ENCODE measurements around the gene DNALI1. TPM values are rescaled to one million over a fixed set of nuclear protein-coding genes. Genes with fewer than 3 reads are reported as not detected.

Gene DNALI1
- total RNA-seq, 1 donor from 2014 or later = 28.1 TPM

DNA sequence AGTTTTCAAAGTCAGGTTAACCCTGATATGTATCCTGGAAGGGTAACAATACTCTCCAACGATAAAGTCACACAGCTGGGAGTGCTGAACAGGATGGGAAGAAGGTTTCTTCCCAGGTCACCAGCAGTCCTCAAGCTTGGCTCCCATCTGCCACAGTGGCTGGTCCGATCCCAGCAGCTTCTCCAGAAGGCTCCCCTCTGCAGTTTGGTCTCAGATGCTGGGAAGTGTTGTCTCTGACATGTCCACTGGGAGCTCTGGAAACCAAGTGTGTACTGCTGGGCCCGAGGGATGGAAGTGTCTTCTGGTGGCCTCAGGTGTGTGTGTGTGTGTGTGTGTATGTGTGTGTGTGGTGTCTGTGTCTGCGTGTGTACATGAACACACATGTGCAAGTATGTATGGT is 55.4 kb downstream of the DNALI1 start:
- TF ChIP-seq, protein P1, sequence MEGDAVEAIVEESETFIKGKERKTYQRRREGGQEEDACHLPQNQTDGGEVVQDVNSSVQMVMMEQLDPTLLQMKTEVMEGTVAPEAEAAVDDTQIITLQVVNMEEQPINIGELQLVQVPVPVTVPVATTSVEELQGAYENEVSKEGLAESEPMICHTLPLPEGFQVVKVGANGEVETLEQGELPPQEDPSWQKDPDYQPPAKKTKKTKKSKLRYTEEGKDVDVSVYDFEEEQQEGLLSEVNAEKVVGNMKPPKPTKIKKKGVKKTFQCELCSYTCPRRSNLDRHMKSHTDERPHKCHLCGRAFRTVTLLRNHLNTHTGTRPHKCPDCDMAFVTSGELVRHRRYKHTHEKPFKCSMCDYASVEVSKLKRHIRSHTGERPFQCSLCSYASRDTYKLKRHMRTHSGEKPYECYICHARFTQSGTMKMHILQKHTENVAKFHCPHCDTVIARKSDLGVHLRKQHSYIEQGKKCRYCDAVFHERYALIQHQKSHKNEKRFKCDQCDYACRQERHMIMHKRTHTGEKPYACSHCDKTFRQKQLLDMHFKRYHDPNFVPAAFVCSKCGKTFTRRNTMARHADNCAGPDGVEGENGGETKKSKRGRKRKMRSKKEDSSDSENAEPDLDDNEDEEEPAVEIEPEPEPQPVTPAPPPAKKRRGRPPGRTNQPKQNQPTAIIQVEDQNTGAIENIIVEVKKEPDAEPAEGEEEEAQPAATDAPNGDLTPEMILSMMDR (IDR thresholded peaks at IDR 0.05) = no peak
- H3K4me3 ChIP-seq = no peak overlapping the region
- H3K36me3 ChIP-seq = no peaks in the 10 kb centered on the region
- ATAC-seq = no peak
- H3K4me1 ChIP-seq = peaks cover 1% of the 10 kb centered on the region
- no peak overlapping the region for H3K27ac ChIP-seq
- H3K27me3 ChIP-seq (ENCODE audit: low read depth) = peaks cover 10% of the 10 kb centered on the region
- no peak for DNase-seq
- intact Hi-C loops (cut with DNase I) = no loop called here
- no peaks in the 10 kb centered on the region for H3K9me3 ChIP-seq

GRCh38 chr1:37614105-37614504 is 57.4 kb downstream of the DNALI1 start:
- TF ChIP-seq, protein P1 (IDR thresholded peaks at IDR 0.05) = no peak
- H3K4me1 ChIP-seq = no peaks in the 10 kb centered on the region
- intact Hi-C loops (cut with DNase I) = no loop called here
- H3K27ac ChIP-seq = no peak overlapping the region
- H3K36me3 ChIP-seq = no peaks in the 10 kb centered on the region
- peak in 1 of 2 donors; percentile 11 for ATAC-seq
- DNase-seq = no peak
- H3K4me3 ChIP-seq = no peak overlapping the region
- H3K9me3 ChIP-seq = no peaks in the 10 kb centered on the region
- H3K27me3 ChIP-seq (ENCODE audit: low read depth) = peaks cover 15% of the 10 kb centered on the region

GRCh38 chr1:37616330-37616729 is 59.6 kb downstream of the DNALI1 start:
- Histone ChIP-seq H3K36me3 (no peaks in the 10 kb centered on the region), H3K27me3 (ENCODE audit: low read depth) (peaks cover 32% of the 10 kb centered on the region), H3K9me3 (no peaks in the 10 kb centered on the region), H3K4me1 (no peaks in the 10 kb centered on the region), H3K4me3 (no peak overlapping the region), H3K27ac (no peak overlapping the region)
- intact Hi-C loops (cut with DNase I) = no loop called here
- DNase-seq = no peak
- no peak for ATAC-seq
- TF ChIP-seq, protein P1 (IDR thresholded peaks at IDR 0.05) = no peak

Other genes with a start within 250 kb of the DNALI1 start
- 12.8 TPM for gene ZC3H12A, start 82.4 kb upstream of the DNALI1 start, total RNA-seq
- gene MEAF6, start 42.2 kb upstream of the DNALI1 start, total RNA-seq = 59.5 TPM
- 13.9 TPM for gene SNIP1, start 2.6 kb upstream of the DNALI1 start, total RNA-seq
- gene GNL2, start 39.0 kb downstream of the DNALI1 start, total RNA-seq = 37.5 TPM
- 4.3 TPM for gene RSPO1, start 78.0 kb downstream of the DNALI1 start, total RNA-seq
- 1.7 TPM for gene CDCA8, start 135.6 kb downstream of the DNALI1 start, total RNA-seq
- gene EPHA10, start 208.2 kb downstream of the DNALI1 start, total RNA-seq = 0.53 TPM
- gene MANEAL, start 236.9 kb downstream of the DNALI1 start, total RNA-seq = 4.9 TPM

Measured in lower lobe of right lung (tissue), 2 donors.